ENCODE measurements around the gene PRTN3.

DNA sequence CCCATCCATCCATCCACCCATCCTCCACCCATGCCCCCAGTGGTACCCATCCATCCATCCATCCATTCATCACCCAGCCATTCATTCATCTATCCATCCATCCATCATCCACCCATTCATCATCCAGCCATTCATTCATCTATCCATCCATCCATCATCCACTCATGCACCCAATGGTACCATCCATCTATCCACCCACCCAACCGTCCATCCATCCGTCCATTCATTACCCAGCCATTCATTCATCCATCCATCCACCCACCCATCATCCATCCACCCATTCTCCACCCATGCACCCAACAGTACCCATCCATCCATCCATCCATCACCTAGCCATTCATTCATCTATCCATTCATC is 24.3 kb upstream of the PRTN3 start:
- TF ChIP-seq POLR2AphosphoS5 (IDR thresholded peaks at IDR 0.05) (no peak), POLR2A (IDR thresholded peaks at IDR 0.05) (no peak)

Data from upper lobe of left lung (tissue), 4 donors.